ENCODE results near the gene C17orf67. TPM values are rescaled to one million over a fixed set of nuclear protein-coding genes. Genes with fewer than 3 reads are reported as not detected.

The C17orf67 gene
- total and polyA plus RNA-seq, 2 of the 13 experiments (the other 11 are each of a cell fraction or from before 2014, with no cell fraction given) = 0.41 to 0.86 TPM

GRCh38 chr17:56833057-56833808 is 487 bp downstream of the C17orf67 start (continued):
- TF ChIP-seq, protein P1, sequence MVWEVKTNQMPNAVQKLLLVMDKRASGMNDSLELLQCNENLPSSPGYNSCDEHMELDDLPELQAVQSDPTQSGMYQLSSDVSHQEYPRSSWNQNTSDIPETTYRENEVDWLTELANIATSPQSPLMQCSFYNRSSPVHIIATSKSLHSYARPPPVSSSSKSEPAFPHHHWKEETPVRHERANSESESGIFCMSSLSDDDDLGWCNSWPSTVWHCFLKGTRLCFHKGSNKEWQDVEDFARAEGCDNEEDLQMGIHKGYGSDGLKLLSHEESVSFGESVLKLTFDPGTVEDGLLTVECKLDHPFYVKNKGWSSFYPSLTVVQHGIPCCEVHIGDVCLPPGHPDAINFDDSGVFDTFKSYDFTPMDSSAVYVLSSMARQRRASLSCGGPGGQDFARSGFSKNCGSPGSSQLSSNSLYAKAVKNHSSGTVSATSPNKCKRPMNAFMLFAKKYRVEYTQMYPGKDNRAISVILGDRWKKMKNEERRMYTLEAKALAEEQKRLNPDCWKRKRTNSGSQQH (CRISPR knock-in tag; IDR thresholded peaks at IDR 0.05; ENCODE audit: low read depth) = peak; percentile 50; the same call in 1 of the 2 replicates
- TF ChIP-seq ATF1 (CRISPR knock-in tag; IDR thresholded peaks at IDR 0.05) (no peak), STAT5B (CRISPR knock-in tag; IDR thresholded peaks at IDR 0.05) (no peak), EP300 (IDR thresholded peaks at IDR 0.05; ENCODE audit: low read depth in 2 of 2, low read length in 2 of 2) (no peak), EP300 (CRISPR knock-in tag; IDR thresholded peaks at IDR 0.05; ENCODE audit: borderline replicate concordance) (0 out of 2 replicates have a peak, but pooled peaks have one; percentile 11), HHEX (CRISPR knock-in tag; IDR thresholded peaks at IDR 0.05) (no peak), PRMT3 (CRISPR knock-in tag; IDR thresholded peaks at IDR 0.05; ENCODE audit: borderline replicate concordance, low read depth) (no peak), SUZ12 (IDR thresholded peaks at IDR 0.05; ENCODE audit: low read depth, low read length) (no peak), HDAC1 (CRISPR knock-in tag; IDR thresholded peaks at IDR 0.05) (no peak), KLF11 (CRISPR knock-in tag; IDR thresholded peaks at IDR 0.05) (no peak; the same call in 1 of the 2 replicates), ZNF232 (CRISPR knock-in tag; IDR thresholded peaks at IDR 0.05; ENCODE audit: borderline replicate concordance) (no peak), ZFP36L2 (CRISPR knock-in tag; IDR thresholded peaks at IDR 0.05) (no peak), MXD4 (CRISPR knock-in tag; IDR thresholded peaks at IDR 0.05) (peak; percentile 4; the same call in 1 of the 2 replicates), FOXK2 (IDR thresholded peaks at IDR 0.05) (no peak), ZNF724P (CRISPR knock-in tag; IDR thresholded peaks at IDR 0.05; ENCODE audit: borderline replicate concordance) (0 out of 2 replicates have a peak, but pooled peaks have one; percentile 48), JUN (CRISPR knock-in tag; IDR thresholded peaks at IDR 0.05) (peak; percentile 52; the same call in 1 of the 2 replicates), NFAT5 (CRISPR knock-in tag; IDR thresholded peaks at IDR 0.05) (0 out of 2 replicates have a peak, but pooled peaks have one; percentile 20), ZNF567 (CRISPR knock-in tag; IDR thresholded peaks at IDR 0.05; ENCODE audit: borderline replicate concordance) (peak; percentile 77; the same call in 1 of the 2 replicates), NR2C2 (CRISPR knock-in tag; IDR thresholded peaks at IDR 0.05; ENCODE audit: borderline replicate concordance) (no peak)
- TF ChIP-seq, protein P2, sequence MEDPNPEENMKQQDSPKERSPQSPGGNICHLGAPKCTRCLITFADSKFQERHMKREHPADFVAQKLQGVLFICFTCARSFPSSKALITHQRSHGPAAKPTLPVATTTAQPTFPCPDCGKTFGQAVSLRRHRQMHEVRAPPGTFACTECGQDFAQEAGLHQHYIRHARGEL (CRISPR knock-in tag; IDR thresholded peaks at IDR 0.05) = no peak
- TF ChIP-seq, protein P3, sequence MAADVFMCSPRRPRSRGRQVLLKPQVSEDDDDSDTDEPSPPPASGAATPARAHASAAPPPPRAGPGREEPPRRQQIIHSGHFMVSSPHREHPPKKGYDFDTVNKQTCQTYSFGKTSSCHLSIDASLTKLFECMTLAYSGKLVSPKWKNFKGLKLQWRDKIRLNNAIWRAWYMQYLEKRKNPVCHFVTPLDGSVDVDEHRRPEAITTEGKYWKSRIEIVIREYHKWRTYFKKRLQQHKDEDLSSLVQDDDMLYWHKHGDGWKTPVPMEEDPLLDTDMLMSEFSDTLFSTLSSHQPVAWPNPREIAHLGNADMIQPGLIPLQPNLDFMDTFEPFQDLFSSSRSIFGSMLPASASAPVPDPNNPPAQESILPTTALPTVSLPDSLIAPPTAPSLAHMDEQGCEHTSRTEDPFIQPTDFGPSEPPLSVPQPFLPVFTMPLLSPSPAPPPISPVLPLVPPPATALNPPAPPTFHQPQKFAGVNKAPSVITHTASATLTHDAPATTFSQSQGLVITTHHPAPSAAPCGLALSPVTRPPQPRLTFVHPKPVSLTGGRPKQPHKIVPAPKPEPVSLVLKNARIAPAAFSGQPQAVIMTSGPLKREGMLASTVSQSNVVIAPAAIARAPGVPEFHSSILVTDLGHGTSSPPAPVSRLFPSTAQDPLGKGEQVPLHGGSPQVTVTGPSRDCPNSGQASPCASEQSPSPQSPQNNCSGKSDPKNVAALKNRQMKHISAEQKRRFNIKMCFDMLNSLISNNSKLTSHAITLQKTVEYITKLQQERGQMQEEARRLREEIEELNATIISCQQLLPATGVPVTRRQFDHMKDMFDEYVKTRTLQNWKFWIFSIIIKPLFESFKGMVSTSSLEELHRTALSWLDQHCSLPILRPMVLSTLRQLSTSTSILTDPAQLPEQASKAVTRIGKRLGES (CRISPR knock-in tag; IDR thresholded peaks at IDR 0.05; ENCODE audit: borderline replicate concordance) = no peak
